NCI-H1436 treated with DMSO at 0.1 percent for 48 hours (cell line): ENCODE data around the gene ANKRD34C.

Source experiments
- DNase-seq: peaks from one replicate; lab custom pipeline; 2025; lab: John Stamatoyannopoulos, UW

Gene ANKRD34C

DNA sequence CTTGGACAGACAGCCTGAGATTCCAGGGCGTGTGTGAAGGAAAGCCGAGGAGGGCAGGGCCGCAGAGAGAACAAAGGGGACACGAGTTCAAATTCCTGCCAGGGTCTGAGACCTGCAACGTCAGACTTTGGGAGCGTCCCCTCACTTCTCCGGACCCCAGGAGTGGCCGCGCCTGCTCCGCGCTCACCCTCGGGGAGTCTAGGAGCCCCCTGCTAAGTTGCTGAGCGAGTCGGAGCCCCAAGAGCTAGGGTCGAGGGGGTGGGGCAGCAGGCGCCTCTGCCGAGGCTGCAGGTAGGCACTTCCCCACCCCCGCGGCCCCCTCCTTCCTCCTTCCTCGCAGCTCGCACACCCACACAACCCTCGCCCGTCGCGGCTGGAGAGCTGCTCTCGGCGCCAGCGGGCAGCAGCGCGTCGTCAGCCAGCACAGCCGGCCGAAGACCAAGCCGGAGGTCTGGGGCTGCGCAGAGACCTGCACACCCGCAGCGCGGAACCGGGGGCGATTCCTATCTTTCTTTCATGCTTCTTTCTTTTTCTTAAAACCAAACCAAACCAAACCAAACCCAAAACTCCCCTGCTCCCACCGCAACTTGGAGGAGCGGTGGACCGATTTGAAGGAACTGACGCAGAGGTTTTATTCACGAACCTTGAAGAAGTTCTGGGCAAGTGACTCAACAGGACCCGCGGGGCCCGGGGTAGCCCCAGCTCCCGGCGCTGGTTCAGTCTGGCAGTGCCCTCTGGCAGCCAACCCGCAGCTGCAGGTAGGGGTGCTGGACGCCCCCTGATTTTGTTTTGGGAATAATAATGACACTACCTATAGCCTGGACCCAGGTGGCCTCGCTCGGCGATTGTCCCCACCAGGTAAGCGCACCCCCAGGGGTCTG lies at the start of gene ANKRD34C:
ANKRD34C (plus strand) TSS at position 352 of the 881 bp plus-strand sequence. CDS start 10,563 bp downstream, outside the sequence.
- DNase-seq = no peak

DNA sequence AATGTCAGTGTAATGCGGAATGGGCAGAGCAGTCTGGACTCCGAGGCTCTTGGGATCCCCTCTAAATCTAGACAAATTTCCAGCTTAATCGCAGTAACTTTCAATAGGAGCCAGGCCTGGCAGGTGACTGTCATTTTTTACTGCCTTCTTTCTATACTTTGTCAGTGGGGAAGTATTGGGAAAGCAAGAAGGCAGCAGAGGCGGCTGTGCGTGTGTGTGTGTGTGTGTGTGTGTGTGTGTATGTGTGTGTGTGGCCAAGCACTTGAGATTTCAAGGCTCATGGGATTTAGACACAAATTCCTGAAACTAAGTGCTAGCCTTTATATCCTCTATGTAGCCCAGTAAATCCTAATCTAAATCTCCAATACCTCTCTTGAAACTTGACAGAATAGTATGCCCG lies 49.3 kb upstream of the ANKRD34C start:
- DNase-seq = no peak

DNA sequence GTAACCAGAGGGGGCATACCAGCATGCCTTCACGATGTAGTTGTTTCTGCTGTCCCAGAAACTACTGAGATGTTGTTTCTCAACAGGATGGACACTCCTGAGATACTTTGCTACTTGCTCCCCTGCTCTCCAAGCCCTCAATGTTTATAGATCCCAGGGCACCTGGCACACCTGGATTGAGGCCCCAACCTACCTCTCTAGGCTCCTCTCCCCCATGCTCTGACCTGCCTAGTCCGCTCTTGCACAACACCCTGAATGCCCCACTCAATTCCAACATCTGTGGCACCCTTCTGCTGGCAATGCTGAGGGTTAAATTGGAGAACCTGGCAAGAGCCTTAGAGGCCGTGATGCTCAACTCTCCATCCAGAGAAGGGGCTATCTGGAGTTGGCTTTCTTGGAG lies 42.5 kb upstream of the ANKRD34C start:
- no peak for DNase-seq

DNA sequence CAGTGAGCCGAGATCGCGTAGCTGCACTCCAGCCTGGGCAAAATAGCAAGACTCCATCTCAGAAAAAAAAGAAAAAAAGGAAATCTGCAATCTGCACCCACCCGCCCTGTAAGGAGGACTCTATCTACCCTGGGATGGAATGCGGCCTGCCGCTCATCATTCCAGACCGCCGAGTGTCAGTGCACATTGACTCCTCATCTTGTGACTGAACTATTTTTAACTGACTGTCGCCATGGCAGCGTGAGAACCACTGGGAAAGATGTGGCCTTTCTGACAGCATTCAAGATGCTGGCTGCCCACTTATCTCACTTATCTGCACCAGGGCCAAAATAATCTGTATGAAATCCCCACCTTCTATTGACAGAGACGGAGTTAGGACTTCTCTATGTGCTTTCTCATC lies 38.8 kb upstream of the ANKRD34C start:
- DNase-seq = no peak

DNA sequence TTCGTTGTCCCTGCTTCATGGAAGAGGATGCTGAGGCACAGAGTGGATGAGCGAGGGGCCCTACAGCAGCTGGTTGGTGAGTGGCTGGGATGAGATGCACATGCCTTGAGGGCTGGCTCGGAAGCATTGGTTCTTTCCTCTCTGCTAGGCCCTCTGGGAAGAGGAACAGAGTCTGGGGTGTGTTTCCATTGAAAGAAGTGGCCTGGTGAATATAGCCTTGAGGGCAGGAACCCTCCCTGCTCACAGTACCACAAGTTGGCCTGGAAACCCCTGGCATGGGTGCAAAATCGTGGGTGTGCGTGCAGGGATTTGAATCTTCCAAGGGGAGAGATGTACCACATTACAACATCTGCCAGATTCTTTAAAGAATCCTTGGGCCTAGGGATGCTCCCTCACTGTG lies 37.6 kb upstream of the ANKRD34C start:
- no peak for DNase-seq

DNA sequence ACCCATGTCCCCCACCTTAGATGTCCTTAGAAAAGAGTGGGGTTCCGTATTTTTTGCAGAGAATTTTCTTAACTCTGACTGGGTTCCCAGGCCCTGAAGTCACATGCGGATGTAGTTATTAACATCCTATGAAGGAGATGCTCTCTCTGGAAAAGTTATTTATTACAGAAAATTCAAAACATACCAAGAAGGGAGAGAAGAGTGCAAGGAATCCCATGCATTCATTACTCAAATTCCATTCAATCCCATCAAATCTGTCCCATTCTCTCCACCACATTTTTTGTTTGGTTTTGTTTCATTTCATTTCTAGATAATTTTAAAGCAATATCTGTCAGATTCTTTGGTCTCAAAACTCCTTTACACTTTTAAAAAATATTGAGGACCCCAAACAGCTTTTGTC lies 34.3 kb upstream of the ANKRD34C start:
- DNase-seq = no peak

DNA sequence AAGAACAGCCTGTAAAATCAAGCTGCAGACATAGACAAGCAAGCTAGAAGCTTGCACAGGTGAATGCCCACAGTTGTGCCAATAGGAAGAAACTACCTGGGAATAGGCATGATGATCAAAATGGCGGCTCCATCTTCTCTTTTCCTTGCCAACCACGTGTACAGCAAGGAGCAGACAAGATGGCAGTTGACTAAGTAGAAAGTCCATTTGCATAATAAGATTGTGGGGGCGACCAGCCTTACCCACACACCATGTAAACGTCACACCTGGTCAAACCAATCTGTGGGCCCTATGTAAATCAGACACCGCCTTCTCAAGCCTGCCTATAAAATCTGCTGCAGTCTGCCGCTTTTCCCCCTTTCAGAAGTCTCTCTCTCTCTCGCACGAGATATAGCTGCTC lies 25.1 kb upstream of the ANKRD34C start:
- DNase-seq = no peak

DNA sequence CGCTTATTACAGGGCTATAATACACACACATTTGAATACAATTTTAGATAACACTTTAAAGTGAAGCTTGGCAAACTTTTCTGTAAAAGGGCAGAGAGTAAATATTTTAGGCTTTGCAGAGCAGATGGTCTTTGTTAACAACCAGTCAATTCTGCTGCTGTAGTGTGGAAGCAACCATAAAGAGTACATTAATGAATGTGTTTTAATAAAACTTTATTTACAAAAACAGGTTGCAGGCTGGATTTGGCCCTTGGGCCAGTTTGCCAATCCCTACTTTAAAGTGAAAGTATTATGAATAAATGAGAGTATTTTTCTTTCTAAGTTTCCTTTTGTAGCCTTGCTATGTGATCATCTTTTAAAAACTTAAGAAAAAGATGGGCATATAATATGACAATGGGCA lies 20.7 kb upstream of the ANKRD34C start:
- DNase-seq = no peak

DNA sequence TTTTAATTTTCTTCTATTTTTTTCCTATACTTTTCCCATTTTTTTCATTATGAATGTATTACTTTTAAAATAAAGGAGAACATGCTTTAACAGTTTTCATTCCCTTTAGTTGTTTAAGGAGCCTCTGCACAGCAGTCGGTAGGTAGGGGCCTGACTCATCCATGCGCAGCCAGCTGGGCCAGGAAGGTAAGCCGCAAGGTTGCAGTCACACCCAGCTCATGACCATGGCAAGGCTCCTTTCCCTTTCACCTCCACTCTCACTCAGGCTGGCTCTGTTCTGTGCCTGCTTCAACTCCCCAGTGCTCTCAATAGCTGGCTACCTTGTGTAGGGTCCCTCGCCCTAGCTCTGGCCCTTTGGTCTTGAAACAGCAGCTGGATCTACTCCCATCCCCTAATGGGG lies 17.4 kb upstream of the ANKRD34C start:
- DNase-seq = no peak

DNA sequence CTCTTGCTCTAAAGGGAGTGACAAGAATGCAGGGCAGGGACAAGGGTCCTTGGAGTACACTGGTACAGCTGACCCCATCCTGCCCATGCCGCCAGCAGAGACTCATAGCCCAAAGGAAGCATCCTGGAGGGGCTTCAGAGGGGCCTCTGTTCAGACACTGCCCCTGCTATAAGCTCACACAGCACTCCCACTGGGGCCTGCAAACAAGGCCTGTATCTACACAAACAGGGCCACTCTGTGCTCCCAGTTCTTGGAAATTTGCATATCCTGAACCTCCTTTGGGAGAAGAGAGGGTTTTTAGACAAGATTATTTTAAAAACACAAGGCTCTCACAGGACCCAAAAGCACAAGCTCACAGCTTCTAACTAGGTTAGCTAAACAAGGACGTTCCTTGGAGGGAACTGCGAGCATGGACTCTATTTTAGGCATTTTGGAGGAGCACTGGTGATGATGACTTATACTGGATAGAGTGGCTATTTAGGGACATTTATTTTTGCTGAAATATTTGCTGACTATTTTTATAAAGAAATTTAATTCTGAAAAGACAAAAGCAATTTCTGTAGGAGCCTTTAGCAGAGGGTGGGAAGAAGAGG lies 16.4 kb upstream of the ANKRD34C start:
- DNase-seq = no peak

DNA sequence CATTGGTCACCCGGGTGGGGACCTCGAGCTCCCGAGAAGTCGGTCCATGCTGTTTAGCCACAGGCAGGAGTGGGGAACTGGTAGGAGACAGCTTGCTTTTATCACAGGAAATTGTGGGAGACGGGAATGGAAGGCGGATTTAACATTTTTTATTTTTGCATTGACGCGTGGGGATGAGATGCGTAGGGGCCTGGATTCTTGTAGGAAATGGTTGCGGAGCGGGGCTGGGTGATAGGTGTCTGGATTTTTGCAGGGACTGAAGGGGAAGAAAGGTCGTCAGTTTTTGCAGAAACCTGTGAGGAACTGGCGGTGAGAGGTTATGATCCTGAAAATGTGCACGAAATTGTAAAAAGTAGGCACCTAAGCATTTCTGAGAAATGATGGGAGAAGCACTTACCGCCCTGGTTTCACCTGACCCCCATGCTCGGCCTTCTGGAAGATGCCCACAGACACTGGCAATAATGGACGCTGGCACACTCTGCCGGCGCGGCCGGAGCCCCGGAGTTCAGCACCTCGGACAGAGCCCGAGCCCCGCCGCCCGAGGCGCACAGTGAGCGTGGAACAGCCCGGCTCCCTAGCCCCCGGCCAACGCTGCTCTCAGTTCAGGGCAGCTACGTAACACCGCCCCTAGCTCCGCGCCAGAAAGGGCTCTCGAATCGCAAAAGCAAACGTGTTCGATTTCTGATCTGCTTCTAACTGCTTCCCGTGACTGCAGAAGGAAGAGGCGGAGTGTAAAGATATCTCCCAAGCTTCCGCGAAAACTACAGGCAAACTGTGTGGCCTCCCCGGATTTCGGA lies 928 bp downstream of the ANKRD34C start:
- no peak for DNase-seq

DNA sequence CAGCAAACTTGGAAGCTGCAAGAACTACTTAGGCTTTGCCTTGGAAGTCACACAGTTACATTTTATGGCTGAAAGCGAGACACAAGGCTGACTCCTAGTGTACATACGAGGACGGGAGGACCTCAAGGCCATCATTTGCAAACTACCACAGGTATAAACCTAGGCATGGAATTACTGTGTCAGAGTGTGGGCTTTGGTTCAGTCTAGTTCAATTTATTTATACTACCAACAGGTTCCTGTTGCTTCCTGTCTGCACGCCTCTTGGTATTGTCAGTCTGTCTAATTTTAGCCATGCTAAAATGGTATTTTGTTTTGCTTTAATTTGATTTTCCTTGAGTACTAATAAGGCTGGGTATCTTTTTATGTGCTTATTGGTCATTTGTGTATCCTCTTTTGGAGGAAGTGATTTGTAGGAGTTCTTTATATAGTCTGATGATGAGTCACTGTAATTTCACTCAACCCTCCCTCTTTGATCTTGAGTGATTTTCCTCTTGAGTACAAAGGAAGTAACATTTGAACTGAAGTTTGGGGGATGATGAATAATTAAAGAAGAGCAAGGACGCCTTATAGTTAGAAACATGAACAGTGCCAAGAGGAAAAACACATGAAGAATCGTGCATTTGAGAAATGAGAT lies 8.2 kb downstream of the ANKRD34C start:
- no peak for DNase-seq

DNA sequence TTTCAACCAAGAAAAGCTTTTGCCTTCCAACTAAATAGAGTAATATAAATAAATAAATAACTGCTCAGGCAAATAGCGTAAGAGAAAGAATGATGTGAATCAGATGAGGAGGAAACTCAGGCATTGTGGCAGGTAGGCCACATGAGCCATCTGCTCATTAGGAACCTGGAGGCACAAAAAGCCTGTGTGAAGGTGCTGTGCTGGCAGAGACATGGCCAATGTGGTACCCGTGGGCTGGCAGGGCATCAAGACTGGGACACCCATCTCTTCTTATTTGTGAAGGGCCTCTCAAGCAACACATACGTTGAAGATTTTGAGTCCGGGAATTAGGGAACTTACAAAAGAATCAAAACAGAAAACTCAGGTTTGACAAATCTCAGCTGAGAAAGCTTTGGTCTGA lies 9.5 kb downstream of the ANKRD34C start:
- no peak for DNase-seq

DNA sequence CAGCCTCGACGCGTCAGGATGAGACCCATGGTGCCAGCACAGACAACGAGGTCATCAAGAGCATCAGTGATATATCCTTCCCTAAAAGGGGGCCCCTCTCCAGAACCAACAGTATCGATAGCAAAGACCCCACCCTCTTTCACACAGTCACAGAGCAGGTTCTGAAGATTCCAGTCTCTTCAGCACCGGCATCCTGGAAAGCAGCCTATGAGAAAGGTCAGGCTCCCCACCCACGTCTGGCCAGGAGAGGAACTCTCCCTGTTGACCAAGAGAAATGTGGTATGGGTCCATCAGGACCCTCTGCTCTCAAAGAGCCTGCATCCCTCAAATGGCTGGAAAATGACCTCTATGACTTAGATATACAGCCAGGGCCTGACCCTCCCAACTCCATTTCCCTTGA lies 11.6 kb downstream of the ANKRD34C start:
- no peak for DNase-seq

DNA sequence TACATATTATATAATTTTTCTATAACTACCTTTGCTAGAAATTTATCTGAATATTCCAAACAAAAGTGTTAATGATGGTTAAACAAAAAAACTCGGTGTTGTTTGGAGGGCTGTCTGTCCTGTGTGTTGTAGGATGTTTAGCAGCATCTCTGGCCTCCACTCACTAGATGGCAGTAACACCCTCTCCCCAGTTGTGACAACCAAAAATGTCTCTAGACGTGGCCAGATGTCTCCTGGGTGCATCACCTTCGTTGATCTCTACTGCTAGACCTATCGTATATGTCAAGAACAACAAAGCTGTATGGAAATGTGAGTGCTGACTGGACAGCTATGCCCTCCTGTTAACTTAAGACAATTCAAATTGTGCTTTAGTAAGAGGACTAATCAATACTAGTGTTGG lies 14.1 kb downstream of the ANKRD34C start:
- DNase-seq = no peak

DNA sequence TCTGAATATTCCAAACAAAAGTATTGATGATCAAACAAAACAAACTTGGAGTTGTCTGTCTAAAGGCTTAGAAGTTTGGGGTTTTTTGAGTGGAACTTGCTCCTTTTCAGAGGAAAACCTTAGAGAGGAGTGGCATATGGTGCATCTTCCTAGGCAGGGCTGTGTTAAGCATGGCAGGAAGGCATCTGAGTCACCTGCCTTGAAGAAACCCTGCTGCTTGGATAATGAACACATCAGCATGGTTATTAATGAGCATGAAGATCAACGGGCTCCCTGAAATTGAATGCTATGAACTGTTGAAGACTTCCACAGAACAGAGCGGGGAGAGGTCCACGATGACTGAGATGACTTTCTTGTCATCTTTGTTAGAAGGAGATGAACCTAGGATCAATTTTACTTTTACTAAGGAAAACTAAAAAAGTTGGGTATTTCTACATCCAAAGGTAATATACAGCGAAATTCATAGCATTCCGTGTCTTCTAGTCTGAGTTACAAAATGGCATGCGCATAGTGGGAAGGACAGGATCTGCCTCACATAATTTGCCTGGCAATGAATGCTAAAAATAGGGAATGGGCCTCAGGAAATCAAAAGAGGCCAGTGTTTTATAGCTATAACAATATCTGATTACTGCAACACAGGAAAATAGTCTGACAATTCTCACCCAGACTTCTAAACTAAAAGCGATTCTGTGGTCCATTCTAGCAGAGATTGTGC lies 16.8 kb downstream of the ANKRD34C start:
- no peak for DNase-seq

DNA sequence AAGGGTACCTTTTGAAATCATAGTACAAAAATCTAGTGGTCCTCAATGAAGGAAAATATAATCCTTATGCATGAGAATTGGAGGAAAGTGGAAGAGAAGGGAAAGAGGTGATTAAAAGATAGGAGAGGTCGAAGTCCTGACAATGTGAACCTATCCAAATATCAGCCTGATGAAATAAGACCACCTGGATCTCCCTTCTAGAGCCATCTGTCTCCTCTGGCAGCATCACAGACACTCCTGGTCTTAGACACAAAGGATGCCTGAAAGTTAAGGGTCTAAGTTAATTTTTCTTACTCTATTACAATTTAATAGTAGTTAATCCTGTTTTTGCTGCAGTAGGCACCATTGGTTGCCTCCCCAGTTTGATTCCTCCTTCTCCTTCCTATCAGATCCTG lies 17.3 kb downstream of the ANKRD34C start:
- no peak for DNase-seq

DNA sequence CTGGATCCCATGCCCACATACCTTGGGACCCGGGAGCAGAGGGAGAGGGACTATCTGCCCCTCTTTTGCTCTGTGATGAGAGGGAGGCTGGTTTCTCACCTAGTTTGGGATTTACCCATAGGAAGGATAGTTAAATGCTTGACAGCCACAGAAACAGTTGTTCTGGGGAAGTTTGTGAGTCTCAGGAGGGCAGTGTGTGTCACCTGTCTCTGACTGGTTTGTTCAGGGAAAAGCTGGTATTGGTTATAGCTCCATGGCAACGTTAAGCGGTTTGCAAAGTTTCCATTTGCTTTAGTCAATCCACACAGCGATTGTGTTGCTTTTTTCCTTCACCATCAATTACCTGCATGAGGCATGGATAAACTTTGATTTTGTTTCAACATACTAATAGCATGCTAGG lies 24.7 kb downstream of the ANKRD34C start:
- DNase-seq = no peak

DNA sequence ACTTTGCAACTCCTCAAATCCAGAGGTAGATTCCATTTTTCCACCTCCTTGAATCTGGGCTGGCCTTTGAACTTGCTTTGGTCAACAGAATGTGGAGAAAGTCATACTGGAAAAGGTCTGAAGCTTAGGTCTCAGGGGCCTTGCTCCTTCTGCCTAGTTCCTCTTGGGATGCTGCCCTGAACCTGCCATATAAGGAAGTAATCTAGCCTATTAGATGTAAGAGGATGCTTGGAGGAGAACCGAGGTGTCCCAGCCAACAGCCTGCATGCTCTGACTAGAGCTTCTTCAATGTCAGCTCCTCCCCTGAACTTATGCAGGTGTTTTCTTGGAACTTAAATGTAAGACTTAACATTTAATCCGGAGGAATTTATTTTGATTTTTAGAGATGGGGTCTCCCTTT lies 26.4 kb downstream of the ANKRD34C start:
- DNase-seq = no peak

DNA sequence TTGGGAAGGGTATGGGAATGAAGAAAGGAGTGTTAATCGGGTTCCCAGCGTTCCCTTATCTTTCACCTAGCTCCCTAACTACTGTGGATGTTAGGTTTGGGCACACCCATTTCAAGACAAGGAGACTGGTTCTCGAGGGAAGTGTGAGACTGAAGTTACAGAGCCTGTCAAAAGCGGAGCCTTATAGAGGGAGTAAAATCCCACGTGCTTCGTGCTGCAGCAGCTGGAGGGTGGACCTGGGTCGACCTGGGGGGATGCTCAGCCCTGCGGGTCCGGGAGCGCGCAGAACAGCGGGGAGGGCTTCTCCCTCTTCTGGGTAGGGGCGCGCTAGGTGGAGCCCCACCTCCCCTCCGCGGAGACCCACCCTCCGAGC lies 28.1 kb downstream of the ANKRD34C start:
- no peak for DNase-seq

DNA sequence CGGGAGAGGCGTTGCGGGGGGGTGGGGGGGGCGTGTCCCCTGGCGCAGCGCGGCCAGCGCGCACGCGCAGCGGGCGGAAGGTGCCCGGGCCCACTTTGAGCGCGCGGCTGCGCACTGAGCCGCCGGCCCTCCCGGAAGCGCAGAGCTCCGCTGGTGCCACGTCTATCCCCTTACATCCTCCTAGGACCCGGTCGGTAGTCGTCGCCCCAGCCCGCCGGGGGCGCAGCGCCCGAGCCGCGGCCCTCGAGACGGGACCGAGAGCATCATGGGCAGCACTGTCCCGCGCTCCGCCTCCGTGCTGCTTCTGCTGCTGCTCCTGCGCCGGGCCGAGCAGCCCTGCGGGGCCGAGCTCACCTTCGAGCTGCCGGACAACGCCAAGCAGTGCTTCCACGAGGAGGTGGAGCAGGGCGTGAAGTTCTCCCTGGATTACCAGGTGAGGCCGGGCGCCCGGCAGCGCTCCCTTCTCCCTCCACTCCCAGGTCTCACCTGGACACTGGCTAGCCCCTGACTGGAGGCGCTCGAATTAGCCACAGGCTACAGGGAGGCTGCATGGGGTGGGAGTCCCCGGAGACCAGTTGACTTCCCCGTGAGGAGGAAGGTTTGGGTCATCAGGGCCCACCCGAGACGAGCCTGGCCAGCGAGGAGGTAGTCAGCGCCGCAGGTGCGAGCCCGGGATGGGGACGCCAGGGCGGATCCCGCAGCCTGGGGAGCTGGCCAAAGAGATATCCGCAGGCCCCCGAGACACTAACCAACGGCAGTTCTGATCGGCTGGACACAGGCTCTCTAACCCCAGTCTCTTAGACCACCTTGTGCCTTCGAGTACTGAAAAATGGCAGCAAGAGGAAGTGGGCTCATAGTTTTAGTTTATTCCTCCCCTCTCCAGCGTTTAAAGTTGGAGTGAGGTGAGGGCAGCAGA lies 28.7 kb downstream of the ANKRD34C start, which contains the start of gene TMED3:
TMED3 (plus strand) TSS at position 128 of the 916 bp plus-strand sequence; CDS start at position 266, 138 bp downstream.
- peak; percentile 52 for DNase-seq
